A549 (cell line): ENCODE data around the gene ABHD12. TPM values are rescaled to one million over a fixed set of nuclear protein-coding genes. Genes with fewer than 3 reads are reported as not detected.

Experiments used
- ATAC-seq, 2 experiments: fragments of 200-7000 bp in 1 of 2; fragments of >200 bp in 1 of 2; cut with Nextera tagmentation in 1 of 2; cut with Tn5 transposase in 1 of 2; 3 replicates each; pipeline versions ENCODE4 v1.8.0 to v1.9.1; 2018 to 2020; ENCODE audit warnings: mild to moderate bottlenecking in 1 of 2, moderate library complexity in 1 of 2
- CTCF ChIA-PET: fragments of 300-600 bp; sonication (Branson Sonifier 250); formaldehyde crosslinking; extraction: SDS; loops from one replicate; lab custom pipeline; 2021; ENCODE audit warnings: antibody characterized with exemption, inconsistent platforms; lab: Yijun Ruan, JAX
- POLR2A ChIA-PET: fragments of 350-600 bp; formaldehyde crosslinking; extraction: SDS; loops from one replicate; lab custom pipeline; 2021; ENCODE audit warnings: antibody characterized with exemption, inconsistent platforms; lab: Yijun Ruan, JAX
- DNase-seq, 2 experiments: peaks; one replicate each; pipeline versions ENCODE4 v3.0.0 to v3.0.0-alpha.2; 2011 to 2016; ENCODE audit warnings: low read depth in 1 of 2, low spot score in 1 of 2
- FAIRE-seq: peaks from 2 replicates; lab custom pipeline; 2011; peaks lifted over from hg19 to GRCh38; lab: Jason Lieb, UNC
- H3K27ac ChIP-seq, 2 experiments: fragments of >200 bp; sonication (Bioruptor Twin); formaldehyde crosslinking; 3 replicates each; pipeline ENCODE4 v1.5.1; 2016 to 2017
- H3K4me1 ChIP-seq: fragments of >200 bp; sonication (Bioruptor Twin); formaldehyde crosslinking; 3 replicates; pipeline ENCODE4 v1.6.1; 2016
- H3K4me2 ChIP-seq: fragments of >200 bp; sonication (Bioruptor Twin); formaldehyde crosslinking; 3 replicates; pipeline ENCODE4 v1.6.1; 2016
- H3K4me3 ChIP-seq: fragments of >200 bp; sonication (Bioruptor Twin); formaldehyde crosslinking; 3 replicates; pipeline ENCODE4 v1.5.1; 2016
- H3K9me3 ChIP-seq: fragments of >200 bp; sonication (Bioruptor Twin); formaldehyde crosslinking; 3 replicates; pipeline ENCODE4 v1.6.1; 2016
- BHLHE40 ChIP-seq: IDR thresholded peaks from 2 replicates; pipeline ENCODE4 v1.6.1; 2012; ENCODE audit warnings: low read depth, low read length, inconsistent platforms
- CBX2 ChIP-seq: fragments of 200-600 bp; sonication (generic); IDR thresholded peaks from 2 replicates; pipeline ENCODE4 v1.6.1; 2016; ENCODE audit warnings: low read depth, mild to moderate bottlenecking, borderline replicate concordance
- CBX8 ChIP-seq: fragments of 200-600 bp; sonication (generic); IDR thresholded peaks from 2 replicates; pipeline ENCODE4 v1.6.1; 2016
- CHD2 ChIP-seq: fragments of 150-350 bp; IDR thresholded peaks from 2 replicates; pipeline ENCODE4 v1.6.1; 2014; ENCODE audit warnings: low read length; ENCODE audit not compliant: partially characterized antibody
- EHMT2 ChIP-seq: fragments of 200-600 bp; sonication (generic); IDR thresholded peaks from 2 replicates; pipeline ENCODE4 v1.6.1; 2016; ENCODE audit warnings: antibody characterized with exemption, low read depth, mild to moderate bottlenecking, moderate library complexity
- ESRRA ChIP-seq: fragments of 150-350 bp; IDR thresholded peaks from 2 replicates; pipeline ENCODE4 v1.6.1; 2014; ENCODE audit warnings: mild to moderate bottlenecking, low read length, borderline replicate concordance
- FOSL2 ChIP-seq, 2 experiments: fragments of 450-650 bp in 1 of 2; fragments of >200 bp in 1 of 2; sonication (Bioruptor Twin) in 1 of 2; formaldehyde crosslinking; IDR thresholded peaks; 2 replicates each; pipeline versions ENCODE4 v1.5.0 to v1.6.1; 2016 to 2020; ENCODE audit warnings: mild to moderate bottlenecking in 1 of 2, moderate library complexity in 1 of 2
- GATA3 ChIP-seq: IDR thresholded peaks from 2 replicates; pipeline ENCODE4 v1.6.1; 2012; ENCODE audit warnings: borderline replicate concordance
- HOXA7 ChIP-seq: fragments of 250-450 bp; sonication (Bioruptor Pico); IDR thresholded peaks from 2 replicates; pipeline ENCODE4 v1.5.0; 2020; ENCODE audit warnings: mild to moderate bottlenecking, moderate library complexity
- HOXB13 ChIP-seq: fragments of 250-450 bp; sonication (Bioruptor Pico); IDR thresholded peaks from 2 replicates; pipeline ENCODE4 v1.5.0; 2020; ENCODE audit warnings: low read depth, mild to moderate bottlenecking, moderate library complexity
- HOXB5 ChIP-seq: fragments of 250-450 bp; sonication (Bioruptor Pico); IDR thresholded peaks from 2 replicates; pipeline ENCODE4 v1.5.0; 2020; ENCODE audit warnings: mild to moderate bottlenecking, moderate library complexity
- JUNB ChIP-seq: fragments of >200 bp; sonication (Bioruptor Twin); formaldehyde crosslinking; IDR thresholded peaks from 2 replicates; pipeline ENCODE4 v1.6.1; 2016
- KDM1A ChIP-seq: fragments of 200-600 bp; sonication (generic); IDR thresholded peaks from 2 replicates; pipeline ENCODE4 v1.6.1; 2016; ENCODE audit warnings: low read depth, mild to moderate bottlenecking
- KDM5A ChIP-seq: fragments of 200-600 bp; sonication (generic); IDR thresholded peaks from 2 replicates; pipeline ENCODE4 v1.6.1; 2016; ENCODE audit warnings: antibody characterized with exemption, mild to moderate bottlenecking
- MAFK ChIP-seq: fragments of 450-650 bp; IDR thresholded peaks from 2 replicates; pipeline ENCODE4 v1.6.1; 2014; ENCODE audit not compliant: partially characterized antibody
- MYC ChIP-seq: IDR thresholded peaks from 2 replicates; pipeline ENCODE4 v1.6.1; 2012; ENCODE audit warnings: mild to moderate bottlenecking, inconsistent platforms, low read length, improper control_type of control experiment, borderline replicate concordance
- NPAS2 ChIP-seq: fragments of 250-450 bp; sonication (Bioruptor Pico); IDR thresholded peaks from 2 replicates; pipeline ENCODE4 v1.8.0; 2022; ENCODE audit warnings: mild to moderate bottlenecking, moderate library complexity, borderline replicate concordance
- NR3C1 ChIP-seq: fragments of >200 bp; sonication (Bioruptor Twin); formaldehyde crosslinking; IDR thresholded peaks from 3 replicates; pipeline ENCODE4 v1.6.1; 2017
- PHF8 ChIP-seq: fragments of 200-600 bp; sonication (generic); IDR thresholded peaks from 2 replicates; pipeline ENCODE4 v1.6.1; 2016; ENCODE audit warnings: low read depth, mild to moderate bottlenecking, antibody characterized with exemption, moderate library complexity, borderline replicate concordance
- POLR2AphosphoS2 ChIP-seq: conservative IDR thresholded peaks from 2 replicates; pipeline ENCODE4 v1.6.1; 2012; ENCODE audit warnings: low read length, improper control_type of control experiment, inconsistent platforms
- RARB ChIP-seq: fragments of 250-450 bp; sonication (Bioruptor Pico); IDR thresholded peaks from 2 replicates; pipeline ENCODE4 v1.8.0; 2021; ENCODE audit warnings: mild to moderate bottlenecking, moderate library complexity
- RNF2 ChIP-seq: fragments of 200-600 bp; sonication (generic); IDR thresholded peaks from 2 replicates; pipeline ENCODE4 v1.6.1; 2016; ENCODE audit warnings: low read depth, mild to moderate bottlenecking, antibody characterized with exemption, moderate library complexity, borderline replicate concordance
- TFCP2L1 ChIP-seq: fragments of 250-450 bp; sonication (Bioruptor Pico); IDR thresholded peaks from 2 replicates; pipeline ENCODE4 v1.5.0; 2021; ENCODE audit warnings: mild to moderate bottlenecking
- TP53 ChIP-seq: fragments of 250-450 bp; sonication (Bioruptor Pico); IDR thresholded peaks from 2 replicates; pipeline ENCODE4 v1.5.0; 2021; ENCODE audit warnings: mild to moderate bottlenecking, moderate library complexity
- ZC3H11A ChIP-seq: fragments of 450-650 bp; IDR thresholded peaks from 2 replicates; pipeline ENCODE4 v1.6.1; 2014; ENCODE audit warnings: antibody characterized with exemption, mild to moderate bottlenecking
- ZNF302 ChIP-seq: fragments of 250-450 bp; sonication (Bioruptor Pico); IDR thresholded peaks from 2 replicates; pipeline ENCODE4 v1.9.0; 2021; ENCODE audit warnings: inconsistent platforms, mild to moderate bottlenecking, moderate library complexity
- WGBS: methylation state at CpG from one replicate; pipeline ENCODE4 v1.1.6; 2017; ENCODE audit errors: missing lambda C conversion rate; 5-methylcytosine and 5-hydroxymethylcytosine counted together
- polyA plus RNA-seq, 4 experiments: library from polyadenylated mRNA; depleted of rRNA in 3 of 4; stranded (reverse); fragments of >200 nt; fragmentation: RNase III in 1 of 4; extraction: RNeasy Plus Mini Kit Qiagen cat#74134 plus additional on column Dnase treatment in 1 of 4; gene quantifications; 2 replicates in 3 of 4; 3 replicates in 1 of 4; pipeline ENCODE4 v1.2.3, GENCODE V29; 2011 to 2017
- TF ChIP-seq, protein P1 (sequence below): fragments of 150-350 bp; IDR thresholded peaks from 2 replicates; pipeline ENCODE4 v1.6.1; 2014; ENCODE audit warnings: low read depth, mild to moderate bottlenecking, low read length
- TF ChIP-seq, protein P2 (sequence below): fragments of 450-650 bp; IDR thresholded peaks from 2 replicates; pipeline ENCODE4 v1.6.1; 2014; ENCODE audit warnings: antibody characterized with exemption
- TF ChIP-seq, protein P3 (sequence below): fragments of >200 bp; sonication (Bioruptor Twin); formaldehyde crosslinking; IDR thresholded peaks from 2 replicates; pipeline ENCODE4 v1.6.1; 2016

ABHD12 gene
- polyA plus RNA-seq, 2 of the 4 experiments (the other 2 are of a cell fraction): 54.3 to 101 TPM

DNA sequence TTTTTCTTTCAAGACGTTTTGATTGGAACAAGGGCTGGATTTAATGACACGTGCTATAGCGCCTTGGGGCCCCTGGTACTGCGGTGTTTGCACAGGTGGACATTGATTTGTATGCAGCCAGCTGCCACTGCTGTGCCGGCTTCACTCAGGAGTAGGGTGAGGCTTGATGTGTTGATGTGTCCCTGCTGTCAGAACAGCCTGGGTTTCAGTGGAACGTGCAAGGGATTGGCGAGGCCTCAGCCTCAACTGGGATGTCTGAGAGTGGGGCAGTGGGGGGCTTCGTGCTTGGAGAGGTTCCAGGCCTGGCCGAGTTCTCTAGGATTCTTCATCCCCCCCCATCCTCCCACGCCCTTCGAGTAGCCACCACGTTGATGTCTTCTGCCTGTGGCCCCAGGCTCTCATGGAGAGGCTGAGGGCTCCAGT lies 119.8 kb downstream of the ABHD12 start:
- ChIA-PET POLR2A (interaction anchor here (0.6 kb wide), 1 partner anchor 23 kb away, joined by 3 read pairs; the partner anchor contains the start of gene PYGB), CTCF (interaction anchor here (1.2 to 4.1 kb wide), 4 partner anchors 24 to 277 kb away, joined by 3 to 19 read pairs (median 12); no protein-coding TSS in a partner anchor)
- ATAC-seq (no peak), FAIRE-seq (no peak), DNase-seq (no peak)
- no peaks in the 10 kb centered on the region for H3K9me3 ChIP-seq
- 87% methylated on average over 12 of the region's 12 CpGs for WGBS
- H3K27ac ChIP-seq: no peak overlapping the region
- no peaks in the 10 kb centered on the region for H3K4me1 ChIP-seq
- no peak overlapping the region for H3K4me3 ChIP-seq
- TF ChIP-seq MAFK (no peak), POLR2AphosphoS2 (no peak), KDM1A (no peak), RARB (no peak), CHD2 (no peak), RNF2 (no peak), MYC (no peak), PHF8 (no peak), FOSL2 (IDR thresholded peaks at IDR 0.05) (no peak), FOSL2 (CRISPR knock-in tag; IDR thresholded peaks at IDR 0.05) (no peak), JUNB (no peak)
- TF ChIP-seq, protein P1, sequence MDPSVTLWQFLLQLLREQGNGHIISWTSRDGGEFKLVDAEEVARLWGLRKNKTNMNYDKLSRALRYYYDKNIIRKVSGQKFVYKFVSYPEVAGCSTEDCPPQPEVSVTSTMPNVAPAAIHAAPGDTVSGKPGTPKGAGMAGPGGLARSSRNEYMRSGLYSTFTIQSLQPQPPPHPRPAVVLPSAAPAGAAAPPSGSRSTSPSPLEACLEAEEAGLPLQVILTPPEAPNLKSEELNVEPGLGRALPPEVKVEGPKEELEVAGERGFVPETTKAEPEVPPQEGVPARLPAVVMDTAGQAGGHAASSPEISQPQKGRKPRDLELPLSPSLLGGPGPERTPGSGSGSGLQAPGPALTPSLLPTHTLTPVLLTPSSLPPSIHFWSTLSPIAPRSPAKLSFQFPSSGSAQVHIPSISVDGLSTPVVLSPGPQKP: no peak
- TF ChIP-seq, protein P2, sequence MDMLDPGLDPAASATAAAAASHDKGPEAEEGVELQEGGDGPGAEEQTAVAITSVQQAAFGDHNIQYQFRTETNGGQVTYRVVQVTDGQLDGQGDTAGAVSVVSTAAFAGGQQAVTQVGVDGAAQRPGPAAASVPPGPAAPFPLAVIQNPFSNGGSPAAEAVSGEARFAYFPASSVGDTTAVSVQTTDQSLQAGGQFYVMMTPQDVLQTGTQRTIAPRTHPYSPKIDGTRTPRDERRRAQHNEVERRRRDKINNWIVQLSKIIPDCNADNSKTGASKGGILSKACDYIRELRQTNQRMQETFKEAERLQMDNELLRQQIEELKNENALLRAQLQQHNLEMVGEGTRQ: no peak
- no peak overlapping the region for H3K4me2 ChIP-seq

DNA sequence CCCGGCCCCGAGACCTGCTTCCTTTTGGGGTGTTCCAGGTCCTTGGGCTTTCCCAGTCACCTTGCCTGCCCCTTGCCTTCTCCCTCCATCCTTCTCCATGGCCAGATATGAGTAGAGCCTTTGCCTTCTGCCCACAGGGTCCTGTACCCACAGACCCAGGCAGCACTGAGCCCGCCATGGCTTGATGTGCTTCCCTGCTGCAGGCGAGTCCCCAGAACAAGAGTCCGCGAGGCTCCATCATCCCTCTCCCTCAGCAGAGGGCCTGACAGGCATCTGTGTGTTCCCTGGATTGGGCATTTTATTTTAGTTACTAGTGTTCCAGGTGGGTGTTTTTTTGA lies 120.8 kb downstream of the ABHD12 start:
- FAIRE-seq (no peak), DNase-seq (no peak), ATAC-seq (no peak)
- Histone ChIP-seq H3K4me1 (no peaks in the 10 kb centered on the region), H3K4me3 (no peak overlapping the region), H3K27ac (no peak overlapping the region), H3K4me2 (no peak overlapping the region), H3K9me3 (no peaks in the 10 kb centered on the region)
- TF ChIP-seq RNF2: no peak
- TF ChIP-seq, protein P3, sequence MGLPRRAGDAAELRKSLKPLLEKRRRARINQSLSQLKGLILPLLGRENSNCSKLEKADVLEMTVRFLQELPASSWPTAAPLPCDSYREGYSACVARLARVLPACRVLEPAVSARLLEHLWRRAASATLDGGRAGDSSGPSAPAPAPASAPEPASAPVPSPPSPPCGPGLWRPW: no peak
- no peak for TF ChIP-seq HOXB13
- TF ChIP-seq ZC3H11A: no peak
- TF ChIP-seq GATA3: no peak
- no peak for TF ChIP-seq CHD2
- no peak for TF ChIP-seq POLR2AphosphoS2
- TF ChIP-seq BHLHE40: no peak
- no peak for TF ChIP-seq TFCP2L1 (CRISPR knock-in tag)
- TF ChIP-seq, protein P1: no peak
- ChIA-PET POLR2A (no interaction called here), CTCF (interaction anchor here (0.6 to 1.3 kb wide), 4 partner anchors 12 to 199 kb away, joined by 3 read pairs; no protein-coding TSS in a partner anchor)
- 97% methylated on average over 6 of the region's 6 CpGs for WGBS

DNA sequence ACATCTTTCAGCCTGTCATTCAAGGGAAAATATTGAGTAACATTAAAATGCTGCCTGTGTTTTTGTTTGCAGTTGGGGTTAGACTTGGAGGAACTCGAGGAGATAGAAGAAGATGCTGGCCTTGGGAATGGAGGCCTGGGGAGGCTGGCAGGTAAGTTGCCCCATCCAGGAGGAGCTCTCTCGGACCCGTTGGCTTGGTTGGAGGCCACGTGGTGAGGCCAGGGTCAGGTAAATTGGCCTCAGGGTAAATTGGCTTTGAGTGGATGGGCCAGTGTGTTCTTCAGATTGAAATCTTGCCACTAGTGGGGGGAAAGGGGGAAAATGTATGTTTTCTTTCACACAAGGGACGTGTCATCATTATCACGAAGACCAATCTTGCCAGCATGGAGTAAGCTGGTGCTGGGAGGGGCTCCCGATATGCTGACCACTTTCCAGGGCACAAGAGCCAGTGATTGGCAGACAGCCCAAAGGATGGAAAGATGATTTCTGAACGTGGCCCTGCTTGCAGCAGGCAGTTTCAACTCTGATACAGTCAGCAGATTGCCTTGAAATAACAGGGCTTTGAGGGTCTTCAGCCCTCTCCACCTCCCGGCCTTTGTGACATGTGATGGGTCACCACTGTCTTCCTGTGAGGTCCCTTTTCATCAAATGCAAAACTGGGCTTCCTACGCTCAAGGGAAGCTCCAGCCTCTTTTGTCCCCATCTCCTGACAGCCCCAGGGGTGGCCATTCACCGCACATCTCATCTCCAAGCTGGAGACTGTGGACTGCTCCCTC lies 121.4 kb downstream of the ABHD12 start:
- Histone ChIP-seq H3K4me3 (no peak overlapping the region), H3K4me1 (no peaks in the 10 kb centered on the region), H3K27ac (no peak overlapping the region), H3K9me3 (peaks cover 1% of the 10 kb centered on the region; the same call in 1 of the 3 replicates), H3K4me2 (no peak overlapping the region)
- no peak for TF ChIP-seq CBX2
- TF ChIP-seq CHD2: no peak
- TF ChIP-seq HOXA7: no peak
- TF ChIP-seq CBX8: no peak
- TF ChIP-seq, protein P2: no peak
- TF ChIP-seq, protein P3: no peak
- TF ChIP-seq TP53 (CRISPR knock-in tag): no peak
- TF ChIP-seq ZNF302 (CRISPR knock-in tag): no peak
- TF ChIP-seq HOXB5 (CRISPR knock-in tag): no peak
- no peak for TF ChIP-seq POLR2AphosphoS2
- no peak for TF ChIP-seq NR3C1
- no peak for TF ChIP-seq ESRRA
- TF ChIP-seq JUNB: no peak
- no peak for TF ChIP-seq EHMT2
- no peak for TF ChIP-seq FOSL2 (IDR thresholded peaks at IDR 0.05)
- no peak for TF ChIP-seq FOSL2 (CRISPR knock-in tag; IDR thresholded peaks at IDR 0.05)
- TF ChIP-seq KDM5A: no peak
- TF ChIP-seq NPAS2 (CRISPR knock-in tag): no peak
- DNase-seq (no peak), ATAC-seq (no peak), FAIRE-seq (no peak)
- ChIA-PET CTCF (interaction anchor here (0.8 to 1.3 kb wide), 4 partner anchors 12 to 130 kb away, joined by 3 read pairs; partner anchors contain the start of gene PYGB), POLR2A (no interaction called here)
- WGBS: 91% methylated on average over 11 of the region's 11 CpGs
